Activated CD4-positive, alpha-beta T cell treated with anti-CD3 and anti-CD28 coated beads for 36 hours (primary cell): ENCODE measurements around the gene IL16. TPM values are rescaled to one million over a fixed set of nuclear protein-coding genes. Genes with fewer than 3 reads are reported as not detected.

ENCODE experiments used
- ATAC-seq: fragments of 200-7000 bp; cut with Tn5 transposase; one replicate; pipeline ENCODE4 v1.10.0; 2021; ENCODE audit warnings: mild to moderate bottlenecking, moderate library complexity
- CTCF ChIA-PET: fragments of 350-600 bp; sonication (Branson Sonifier 250); formaldehyde crosslinking; loops from one replicate; lab custom pipeline; 2021; ENCODE audit warnings: antibody characterized with exemption; lab: Charles Lee
- POLR2A ChIA-PET: fragments of 350-600 bp; sonication (Branson Sonifier 250); formaldehyde crosslinking; loops from one replicate; lab custom pipeline; 2021; ENCODE audit warnings: antibody characterized with exemption, inconsistent platforms; lab: Charles Lee
- DNase-seq: peaks from one replicate; pipeline ENCODE4 v3.0.0-alpha.2; 2020
- H3K27ac Mint-ChIP-seq: one replicate; pipeline ENCODE4 v1.8.0; 2021; ENCODE audit warnings: mixed read lengths
- H3K27me3 Mint-ChIP-seq: one replicate; pipeline ENCODE4 v1.8.0; 2021; ENCODE audit warnings: mixed read lengths
- H3K36me3 Mint-ChIP-seq: one replicate; pipeline ENCODE4 v1.8.0; 2021; ENCODE audit warnings: low read depth, mixed read lengths
- H3K4me1 Mint-ChIP-seq: one replicate; pipeline ENCODE4 v1.8.0; 2021; ENCODE audit warnings: mixed read lengths
- H3K4me3 Mint-ChIP-seq: one replicate; pipeline ENCODE4 v1.8.0; 2021; ENCODE audit warnings: mild to moderate bottlenecking, moderate library complexity, mixed read lengths
- H3K9me3 Mint-ChIP-seq: one replicate; pipeline ENCODE4 v1.8.0; 2021; ENCODE audit warnings: low read depth, mixed read lengths
- intact Hi-C, 2 experiments: fragments of 100-400 bp; cut with DNase I in 1 of 2; cut with micrococcal nuclease in 1 of 2; formaldehyde crosslinking; loops; one replicate each; pipeline versions ENCODE4 v1.14.2 to v1.15.1; 2022 to 2024; cut with DNase I, micrococcal nuclease
- total RNA-seq, 2 experiments: library from RNA; stranded (reverse); gene quantifications; one replicate each; pipeline ENCODE4 v1.2.3, GENCODE V29; 2021

IL16 gene
- total RNA-seq, 2 experiments from 2014 or later: 102 to 117 TPM

GRCh38 chr15:81286621-81287121 lies 90.0 kb downstream of the IL16 start:
- H3K36me3 Mint-ChIP-seq: peaks cover 43% of the 10 kb centered on the region
- peak overlapping the region; percentile 71 for H3K4me3 Mint-ChIP-seq
- POLR2A ChIA-PET: interaction anchor here (0.6 to 1.1 kb wide), 2 partner anchors 15 to 22 kb away, joined by 4 to 5 read pairs; no protein-coding TSS in a partner anchor
- peak overlapping the region; percentile 97 for H3K27ac Mint-ChIP-seq
- CTCF ChIA-PET: interaction anchor here (0.6 to 2.6 kb wide), 8 partner anchors 9 to 114 kb away, joined by 3 to 18 read pairs (median 5); no protein-coding TSS in a partner anchor
- no peak for DNase-seq
- H3K9me3 Mint-ChIP-seq: peaks cover 12% of the 10 kb centered on the region
- peak; percentile 83 for ATAC-seq
- no peaks in the 10 kb centered on the region for H3K27me3 Mint-ChIP-seq
- H3K4me1 Mint-ChIP-seq: peaks cover 77% of the 10 kb centered on the region
- intact Hi-C loops: loop anchor here (1.0 to 5.0 kb wide), 2 partner anchors 10 to 36 kb away; partner anchors contain the start of gene STARD5 (in 1 of the 2)

GRCh38 chr15:81288040-81288439 lies 91.4 kb downstream of the IL16 start:
- no peaks in the 10 kb centered on the region for H3K27me3 Mint-ChIP-seq
- intact Hi-C loops: loop anchor here in 1 of 2 experiments (5.0 kb wide), 1 partner anchor 34 kb away; the partner anchor contains the start of gene STARD5
- POLR2A ChIA-PET: interaction anchor here (0.8 kb wide), 1 partner anchor 147 kb away, joined by 4 read pairs; no protein-coding TSS in a partner anchor
- H3K9me3 Mint-ChIP-seq: peaks cover 12% of the 10 kb centered on the region
- peaks cover 85% of the 10 kb centered on the region for H3K4me1 Mint-ChIP-seq
- CTCF ChIA-PET: interaction anchor here (0.9 to 2.6 kb wide), 6 partner anchors 8 to 113 kb away, joined by 3 to 18 read pairs (median 6); no protein-coding TSS in a partner anchor
- DNase-seq (no peak), ATAC-seq (no peak)
- no peak overlapping the region for H3K4me3 Mint-ChIP-seq
- H3K36me3 Mint-ChIP-seq: peaks cover 43% of the 10 kb centered on the region
- peak overlapping the region; percentile 97 for H3K27ac Mint-ChIP-seq

- Mint-ChIP-seq H3K36me3 (peaks cover 43% of the 10 kb centered on the region), H3K9me3 (peaks cover 12% of the 10 kb centered on the region), H3K4me3 (no peak overlapping the region), H3K4me1 (peaks cover 86% of the 10 kb centered on the region), H3K27me3 (no peaks in the 10 kb centered on the region), H3K27ac (peak overlapping the region; percentile 52)
- ChIA-PET POLR2A (no interaction called here), CTCF (no interaction called here)
- ATAC-seq (no peak), DNase-seq (no peak)
- intact Hi-C loops: loop anchor here in 1 of 2 experiments (5.0 kb wide), 1 partner anchor 34 kb away; the partner anchor contains the start of gene STARD5
Measured at GRCh38 chr15:81288616-81289015, 91.9 kb downstream of the IL16 start.

- no peak overlapping the region for H3K4me3 Mint-ChIP-seq
- peak overlapping the region; percentile 80 for H3K27ac Mint-ChIP-seq
- peaks cover 43% of the 10 kb centered on the region for H3K36me3 Mint-ChIP-seq
- DNase-seq: no peak
- no peak for ATAC-seq
- peaks cover 91% of the 10 kb centered on the region for H3K4me1 Mint-ChIP-seq
- H3K27me3 Mint-ChIP-seq: no peaks in the 10 kb centered on the region
- ChIA-PET POLR2A (no interaction called here), CTCF (interaction anchor here (0.7 to 5.3 kb wide), 7 partner anchors 9 to 320 kb away, joined by 3 to 70 read pairs (median 6); no protein-coding TSS in a partner anchor)
- peaks cover 12% of the 10 kb centered on the region for H3K9me3 Mint-ChIP-seq
- intact Hi-C loops: loop anchor here (5.0 to 10.0 kb wide), 6 partner anchors 32 to 1323 kb away; partner anchors contain the start of genes EFL1 (in 1 of the 2), MEX3B (in 1 of the 2), RPS17 (in 1 of the 2) and SAXO2 (in 1 of the 2)
Measured at GRCh38 chr15:81289910-81290309, 93.2 kb downstream of the IL16 start.

GRCh38 chr15:81291916-81292522 lies 95.3 kb downstream of the IL16 start:
- ChIA-PET CTCF (interaction anchor here (0.6 to 5.3 kb wide), 9 partner anchors 8 to 35 kb away, joined by 3 to 70 read pairs (median 6); partner anchors contain the start of gene STARD5), POLR2A (interaction anchor here (0.6 to 1.5 kb wide), 3 partner anchors 12 to 102 kb away, joined by 3 to 23 read pairs (median 3); partner anchors contain the start of gene STARD5)
- Mint-ChIP-seq H3K4me3 (peak overlapping the region; percentile 94), H3K4me1 (peaks cover 90% of the 10 kb centered on the region), H3K36me3 (peaks cover 32% of the 10 kb centered on the region), H3K27me3 (no peaks in the 10 kb centered on the region), H3K9me3 (peaks cover 8% of the 10 kb centered on the region), H3K27ac (peak overlapping the region; percentile 93)
- ATAC-seq (no peak), DNase-seq (no peak)
- intact Hi-C loops: loop anchor here (5.0 to 10.0 kb wide), 5 partner anchors 287 to 1325 kb away; partner anchors contain the start of genes EFL1 (in 1 of the 2), MEX3B (in 1 of the 2), RPS17 (in 1 of the 2) and SAXO2 (in 1 of the 2)

- peaks cover 85% of the 10 kb centered on the region for H3K4me1 Mint-ChIP-seq
- DNase-seq (peak; percentile 77), ATAC-seq (peak; percentile 23)
- CTCF ChIA-PET: interaction anchor here (0.7 to 5.3 kb wide), 6 partner anchors 9 to 26 kb away, joined by 3 to 70 read pairs (median 10); no protein-coding TSS in a partner anchor
- intact Hi-C loops: loop anchor here (1.0 to 10.0 kb wide), 6 partner anchors 11 to 1325 kb away; partner anchors contain the start of genes EFL1 (in 1 of the 2), MEX3B (in 1 of the 2), RPS17 (in 1 of the 2) and SAXO2 (in 1 of the 2)
- H3K27ac Mint-ChIP-seq: peak overlapping the region; percentile 93
- no peaks in the 10 kb centered on the region for H3K27me3 Mint-ChIP-seq
- H3K4me3 Mint-ChIP-seq: peak overlapping the region; percentile 94
- POLR2A ChIA-PET: interaction anchor here (0.6 to 1.5 kb wide), 2 partner anchors 12 to 31 kb away, joined by 3 to 23 read pairs; partner anchors contain the start of gene STARD5
- peaks cover 7% of the 10 kb centered on the region for H3K9me3 Mint-ChIP-seq
- peaks cover 31% of the 10 kb centered on the region for H3K36me3 Mint-ChIP-seq
Measured at GRCh38 chr15:81292523-81293001, 95.9 kb downstream of the IL16 start.

GRCh38 chr15:81293728-81294515 lies 97.2 kb downstream of the IL16 start:
- Mint-ChIP-seq H3K27ac (peak overlapping the region; percentile 98), H3K9me3 (peaks cover 2% of the 10 kb centered on the region), H3K36me3 (peaks cover 34% of the 10 kb centered on the region), H3K27me3 (no peaks in the 10 kb centered on the region), H3K4me3 (peak overlapping the region; percentile 94), H3K4me1 (peaks cover 74% of the 10 kb centered on the region)
- intact Hi-C loops: loop anchor here (1.0 to 10.0 kb wide), 9 partner anchors 9 to 1327 kb away; partner anchors contain the start of genes EFL1 (in 1 of the 2), MEX3B (in 1 of the 2), RPS17 (in 1 of the 2) and SAXO2 (in 1 of the 2)
- DNase-seq (peak; percentile 87), ATAC-seq (peak; percentile 58)
- ChIA-PET POLR2A (interaction anchor here (1.0 to 1.4 kb wide), 2 partner anchors 29 to 30 kb away, joined by 3 to 5 read pairs; partner anchors contain the start of gene STARD5), CTCF (interaction anchor here (0.6 to 5.3 kb wide), 8 partner anchors 10 to 120 kb away, joined by 3 to 70 read pairs (median 4); no protein-coding TSS in a partner anchor)

GRCh38 chr15:81294516-81294880 lies 97.8 kb downstream of the IL16 start:
- Mint-ChIP-seq H3K27ac (peak overlapping the region; percentile 98), H3K4me3 (peak overlapping the region; percentile 94), H3K27me3 (no peaks in the 10 kb centered on the region), H3K36me3 (peaks cover 36% of the 10 kb centered on the region), H3K9me3 (no peaks in the 10 kb centered on the region), H3K4me1 (peaks cover 70% of the 10 kb centered on the region)
- DNase-seq (peak; percentile 60), ATAC-seq (no peak)
- POLR2A ChIA-PET: interaction anchor here (1.0 kb wide), 1 partner anchor 28 kb away, joined by 3 read pairs; no protein-coding TSS in a partner anchor
- intact Hi-C loops: loop anchor here (1.0 to 10.0 kb wide), 8 partner anchors 19 to 1327 kb away; partner anchors contain the start of genes EFL1 (in 1 of the 2), MEX3B (in 1 of the 2), RPS17 (in 1 of the 2) and SAXO2 (in 1 of the 2)
- CTCF ChIA-PET: interaction anchor here (0.6 to 5.3 kb wide), 5 partner anchors 11 to 120 kb away, joined by 3 to 70 read pairs (median 9); no protein-coding TSS in a partner anchor

GRCh38 chr15:81295486-81296121 lies 98.9 kb downstream of the IL16 start:
- H3K27ac Mint-ChIP-seq: peak overlapping the region; percentile 98
- H3K4me1 Mint-ChIP-seq: peaks cover 61% of the 10 kb centered on the region
- POLR2A ChIA-PET: interaction anchor here (0.8 to 1.1 kb wide), 3 partner anchors 14 to 29 kb away, joined by 3 to 4 read pairs (median 3); partner anchors contain the start of gene STARD5
- H3K4me3 Mint-ChIP-seq: peak overlapping the region; percentile 94
- DNase-seq (peak; percentile 39), ATAC-seq (no peak)
- H3K27me3 Mint-ChIP-seq: no peaks in the 10 kb centered on the region
- H3K9me3 Mint-ChIP-seq: no peaks in the 10 kb centered on the region
- H3K36me3 Mint-ChIP-seq: peaks cover 44% of the 10 kb centered on the region
- intact Hi-C loops: loop anchor here (1.0 to 10.0 kb wide), 11 partner anchors 9 to 1325 kb away; partner anchors contain the start of genes MEX3B (in 2 of the 2), RPS17 (in 2 of the 2), TLNRD1 (in 2 of the 2) and BCL2A1 (in 1 of the 2)
- CTCF ChIA-PET: interaction anchor here (0.8 to 2.7 kb wide), 6 partner anchors 9 to 29 kb away, joined by 3 to 18 read pairs (median 8); no protein-coding TSS in a partner anchor
